ENCODE data around the gene KCNC1. TPM values are rescaled to one million over a fixed set of nuclear protein-coding genes. Genes with fewer than 3 reads are reported as not detected.

KCNC1 gene
- total and polyA plus RNA-seq, 2 of the 13 experiments (the other 11 are each of a cell fraction or from before 2014, with no cell fraction given): 0.01 to 0.04 TPM

DNA sequence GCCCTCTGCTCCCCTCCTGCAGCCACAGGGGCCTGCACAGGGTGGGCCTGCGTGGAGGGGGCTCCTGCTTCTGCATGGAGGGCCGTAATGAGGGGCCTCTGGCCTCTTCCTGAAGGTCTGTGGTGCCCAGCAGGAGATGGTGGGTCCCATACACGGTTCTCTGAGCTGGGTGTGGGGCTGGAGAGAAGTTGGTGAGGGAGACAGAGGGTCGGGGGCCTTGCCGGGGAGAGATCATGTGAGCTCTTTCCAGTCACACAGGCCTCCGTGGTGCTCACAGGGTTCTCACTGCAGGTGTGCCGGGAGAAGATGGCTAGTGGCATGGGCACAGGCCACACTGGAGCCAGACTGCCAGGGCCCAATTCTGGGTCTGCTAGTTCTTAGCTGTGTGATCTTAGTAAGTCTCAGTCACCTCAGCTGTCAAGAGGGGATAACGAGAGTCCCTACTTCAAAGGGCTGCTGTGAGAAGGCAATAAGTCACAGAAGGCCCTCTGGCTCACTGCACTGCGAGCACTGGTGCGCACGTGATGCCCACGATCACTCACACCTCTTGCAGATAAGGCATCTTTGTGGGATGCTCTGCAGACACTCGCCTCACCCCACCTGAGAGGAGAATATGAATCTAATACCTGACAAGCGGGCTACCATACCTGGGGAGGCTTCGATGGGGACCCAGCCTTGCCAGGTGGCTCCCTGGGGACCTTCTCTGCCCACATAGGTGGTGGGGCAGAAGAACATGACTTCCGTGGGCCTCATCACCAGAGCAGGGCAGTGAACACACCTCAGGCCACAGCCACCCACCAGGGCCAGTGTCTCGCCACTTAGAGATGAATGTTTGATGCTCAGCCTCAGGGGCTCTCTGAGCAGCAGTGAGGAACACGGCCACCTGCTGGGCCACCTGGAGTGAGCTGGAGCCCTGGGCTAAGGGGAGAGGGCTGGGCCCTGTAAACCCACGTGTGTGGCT lies 14.5 kb downstream of the KCNC1 start (continued):
- TF ChIP-seq FOXC1 (CRISPR knock-in tag; IDR thresholded peaks at IDR 0.05; ENCODE audit: borderline replicate concordance) (no peak), DNMT1 (CRISPR knock-in tag; IDR thresholded peaks at IDR 0.05) (no peak), RAD21 (CRISPR knock-in tag; IDR thresholded peaks at IDR 0.05) (no peak), ZNF326 (CRISPR knock-in tag; IDR thresholded peaks at IDR 0.05; ENCODE audit: borderline replicate concordance) (no peak)
- TF ChIP-seq, protein P1, sequence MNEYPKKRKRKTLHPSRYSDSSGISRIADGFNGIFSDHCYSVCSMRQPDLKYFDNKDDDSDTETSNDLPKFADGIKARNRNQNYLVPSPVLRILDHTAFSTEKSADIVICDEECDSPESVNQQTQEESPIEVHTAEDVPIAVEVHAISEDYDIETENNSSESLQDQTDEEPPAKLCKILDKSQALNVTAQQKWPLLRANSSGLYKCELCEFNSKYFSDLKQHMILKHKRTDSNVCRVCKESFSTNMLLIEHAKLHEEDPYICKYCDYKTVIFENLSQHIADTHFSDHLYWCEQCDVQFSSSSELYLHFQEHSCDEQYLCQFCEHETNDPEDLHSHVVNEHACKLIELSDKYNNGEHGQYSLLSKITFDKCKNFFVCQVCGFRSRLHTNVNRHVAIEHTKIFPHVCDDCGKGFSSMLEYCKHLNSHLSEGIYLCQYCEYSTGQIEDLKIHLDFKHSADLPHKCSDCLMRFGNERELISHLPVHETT (CRISPR knock-in tag; conservative IDR thresholded peaks at IDR 0.05): no peak
- TF ChIP-seq, protein P2, sequence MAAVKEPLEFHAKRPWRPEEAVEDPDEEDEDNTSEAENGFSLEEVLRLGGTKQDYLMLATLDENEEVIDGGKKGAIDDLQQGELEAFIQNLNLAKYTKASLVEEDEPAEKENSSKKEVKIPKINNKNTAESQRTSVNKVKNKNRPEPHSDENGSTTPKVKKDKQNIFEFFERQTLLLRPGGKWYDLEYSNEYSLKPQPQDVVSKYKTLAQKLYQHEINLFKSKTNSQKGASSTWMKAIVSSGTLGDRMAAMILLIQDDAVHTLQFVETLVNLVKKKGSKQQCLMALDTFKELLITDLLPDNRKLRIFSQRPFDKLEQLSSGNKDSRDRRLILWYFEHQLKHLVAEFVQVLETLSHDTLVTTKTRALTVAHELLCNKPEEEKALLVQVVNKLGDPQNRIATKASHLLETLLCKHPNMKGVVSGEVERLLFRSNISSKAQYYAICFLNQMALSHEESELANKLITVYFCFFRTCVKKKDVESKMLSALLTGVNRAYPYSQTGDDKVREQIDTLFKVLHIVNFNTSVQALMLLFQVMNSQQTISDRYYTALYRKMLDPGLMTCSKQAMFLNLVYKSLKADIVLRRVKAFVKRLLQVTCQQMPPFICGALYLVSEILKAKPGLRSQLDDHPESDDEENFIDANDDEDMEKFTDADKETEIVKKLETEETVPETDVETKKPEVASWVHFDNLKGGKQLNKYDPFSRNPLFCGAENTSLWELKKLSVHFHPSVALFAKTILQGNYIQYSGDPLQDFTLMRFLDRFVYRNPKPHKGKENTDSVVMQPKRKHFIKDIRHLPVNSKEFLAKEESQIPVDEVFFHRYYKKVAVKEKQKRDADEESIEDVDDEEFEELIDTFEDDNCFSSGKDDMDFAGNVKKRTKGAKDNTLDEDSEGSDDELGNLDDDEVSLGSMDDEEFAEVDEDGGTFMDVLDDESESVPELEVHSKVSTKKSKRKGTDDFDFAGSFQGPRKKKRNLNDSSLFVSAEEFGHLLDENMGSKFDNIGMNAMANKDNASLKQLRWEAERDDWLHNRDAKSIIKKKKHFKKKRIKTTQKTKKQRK (IDR thresholded peaks at IDR 0.05; ENCODE audit: low read length): no peak

Data from HepG2 (cell line).